NCI-H748 (cell line): Measurements from ENCODE around the gene MEFV.
"Not testable (repeated sequence)": the region's sequence is repeated elsewhere in the genome, so short reads cannot be mapped to it uniquely, and the experiment has no call there.

Source experiments
- DNase-seq: peaks from one replicate; lab custom pipeline; 2025; ENCODE audit not compliant: unreplicated experiment; lab: John Stamatoyannopoulos, UW

The MEFV gene

GRCh38 chr16:3220839-3221238, 35.6 kb downstream of the MEFV start:
- DNase-seq, result no peak

- no peak for DNase-seq
Measured at GRCh38 chr16:3216263-3216640, 40.2 kb downstream of the MEFV start.

GRCh38 chr16:3215601-3216262, 40.7 kb downstream of the MEFV start:
- no peak for DNase-seq

DNA sequence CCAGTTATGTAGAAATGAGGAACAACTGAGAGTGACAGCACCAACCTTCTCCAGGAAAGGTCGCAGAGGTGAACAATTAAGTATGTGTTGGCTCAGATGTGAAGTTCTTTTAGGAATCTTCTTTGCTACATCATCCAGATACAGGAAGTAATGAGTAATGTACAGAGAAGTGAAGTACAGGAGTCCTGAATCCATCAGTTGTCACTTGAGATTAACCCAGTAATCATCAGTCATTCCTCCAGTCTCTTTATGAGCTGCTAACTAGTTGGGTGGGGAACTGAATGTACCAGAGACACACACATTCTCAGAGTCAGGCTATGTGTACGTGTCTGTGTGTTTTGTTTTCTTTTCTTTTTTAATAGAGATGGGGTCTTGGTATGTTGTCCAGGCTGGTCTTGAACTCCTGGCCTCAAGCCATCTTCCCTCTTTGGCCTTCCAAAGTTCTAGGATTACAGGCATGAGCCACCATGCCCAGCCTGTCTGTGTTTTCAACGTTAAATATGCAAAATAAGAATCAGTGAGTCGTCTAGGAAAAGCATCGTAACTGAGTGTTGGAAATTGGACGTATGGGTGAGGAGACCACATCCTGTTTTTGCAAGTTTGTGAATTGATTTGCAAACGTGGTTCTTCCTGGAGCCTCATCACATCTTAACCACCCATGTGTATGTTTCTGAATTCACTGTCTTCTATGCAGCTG, 41.4 kb downstream of the MEFV start:
- no peak for DNase-seq

GRCh38 chr16:3212567-3212966, 43.9 kb downstream of the MEFV start:
- no peak for DNase-seq

DNA sequence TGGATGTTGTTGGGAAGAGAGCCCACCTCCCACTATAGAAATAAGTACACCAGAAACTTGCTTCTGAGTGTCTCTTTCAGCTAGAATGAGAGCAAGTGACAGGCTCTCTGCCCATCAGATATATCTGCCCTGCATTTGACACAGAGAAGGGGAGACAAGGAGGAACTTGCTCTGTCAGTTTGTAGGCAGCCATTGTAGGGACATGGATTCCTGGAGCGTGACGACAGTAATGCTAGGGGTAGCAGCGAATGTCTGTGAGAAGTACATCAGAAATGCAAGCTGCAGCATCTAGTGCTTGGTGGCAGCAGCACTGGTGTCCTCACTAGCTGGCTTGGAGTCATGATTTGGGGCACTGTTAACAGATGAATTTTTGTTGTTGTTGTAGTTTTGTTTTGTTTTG, 44.4 kb downstream of the MEFV start:
- no peak for DNase-seq

GRCh38 chr16:3207086-3207953, 49.1 kb downstream of the MEFV start:
- DNase-seq, result no peak

GRCh38 chr16:3205939-3206338, 50.5 kb downstream of the MEFV start:
- DNase-seq, result not testable (repeated sequence)

- no peak for DNase-seq
Measured at GRCh38 chr16:3202903-3203539, 53.4 kb downstream of the MEFV start.

GRCh38 chr16:3198334-3199072, 57.9 kb downstream of the MEFV start:
- no peak for DNase-seq

DNA sequence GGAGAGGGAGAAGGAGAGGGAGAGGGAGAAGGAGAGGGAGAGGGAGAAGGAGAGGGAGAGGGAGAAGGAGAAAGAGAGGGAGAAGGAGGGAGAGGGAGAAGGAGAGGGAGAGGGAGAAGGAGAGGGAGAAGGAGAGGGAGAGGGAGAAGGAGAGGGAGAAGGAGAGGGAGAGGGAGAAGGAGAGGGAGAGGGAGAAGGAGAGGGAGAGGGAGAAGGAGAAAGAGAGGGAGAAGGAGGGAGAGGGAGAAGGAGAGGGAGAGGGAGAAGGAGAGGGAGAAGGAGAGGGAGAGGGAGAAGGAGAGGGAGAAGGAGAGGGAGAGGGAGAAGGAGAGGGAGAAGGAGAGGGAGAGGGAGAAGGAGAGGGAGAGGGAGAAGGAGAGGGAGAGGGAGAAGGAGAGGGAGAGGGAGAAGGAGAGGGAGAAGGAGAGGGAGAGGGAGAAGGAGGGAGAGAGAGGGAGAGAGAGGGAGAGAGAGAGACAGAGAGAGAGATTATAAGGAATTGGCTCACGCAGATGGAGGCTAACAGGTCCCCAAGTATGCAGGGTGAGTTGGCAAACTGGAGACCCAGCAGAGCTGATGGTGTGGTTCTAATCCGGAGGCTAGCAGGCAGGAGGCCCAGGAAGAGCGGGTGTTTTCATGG, 58.6 kb downstream of the MEFV start:
- not testable (repeated sequence) for DNase-seq

GRCh38 chr16:3195975-3196374, 60.5 kb downstream of the MEFV start:
- no peak for DNase-seq

GRCh38 chr16:3194792-3195191, 61.6 kb downstream of the MEFV start:
- peak; percentile 11 for DNase-seq

- no peak for DNase-seq
Measured at GRCh38 chr16:3193221-3194212, 62.9 kb downstream of the MEFV start.

DNA sequence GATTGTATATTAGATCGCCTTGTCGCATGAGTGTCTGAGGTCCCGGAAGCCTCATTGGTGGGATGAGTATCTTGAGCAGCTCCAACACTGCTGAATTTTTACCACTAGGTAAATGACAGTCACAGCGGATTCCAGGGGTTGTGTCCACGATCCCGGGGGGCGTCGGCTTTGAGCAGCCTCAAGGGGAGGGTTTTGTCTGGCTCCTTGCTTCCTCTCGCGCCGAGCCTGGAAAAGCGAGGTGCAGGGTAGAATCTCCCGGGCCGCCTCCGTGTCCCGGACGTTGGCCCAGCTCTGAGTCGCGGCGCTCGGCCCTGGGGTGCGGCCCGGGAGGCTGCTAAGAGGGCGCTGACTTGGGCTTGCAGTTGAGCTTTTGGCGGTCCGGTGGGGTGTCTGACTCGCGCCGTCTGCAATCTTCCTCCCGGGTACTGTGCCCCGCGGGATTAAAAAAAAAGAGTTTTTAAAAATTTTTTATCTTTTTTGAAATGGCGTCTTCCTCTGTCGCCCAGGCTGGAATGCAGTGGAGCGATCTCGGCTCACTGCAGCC, 63.9 kb downstream of the MEFV start:
- DNase-seq, result no peak
